Measurements from ENCODE around the gene TRIM39.

TRIM39 gene

DNA sequence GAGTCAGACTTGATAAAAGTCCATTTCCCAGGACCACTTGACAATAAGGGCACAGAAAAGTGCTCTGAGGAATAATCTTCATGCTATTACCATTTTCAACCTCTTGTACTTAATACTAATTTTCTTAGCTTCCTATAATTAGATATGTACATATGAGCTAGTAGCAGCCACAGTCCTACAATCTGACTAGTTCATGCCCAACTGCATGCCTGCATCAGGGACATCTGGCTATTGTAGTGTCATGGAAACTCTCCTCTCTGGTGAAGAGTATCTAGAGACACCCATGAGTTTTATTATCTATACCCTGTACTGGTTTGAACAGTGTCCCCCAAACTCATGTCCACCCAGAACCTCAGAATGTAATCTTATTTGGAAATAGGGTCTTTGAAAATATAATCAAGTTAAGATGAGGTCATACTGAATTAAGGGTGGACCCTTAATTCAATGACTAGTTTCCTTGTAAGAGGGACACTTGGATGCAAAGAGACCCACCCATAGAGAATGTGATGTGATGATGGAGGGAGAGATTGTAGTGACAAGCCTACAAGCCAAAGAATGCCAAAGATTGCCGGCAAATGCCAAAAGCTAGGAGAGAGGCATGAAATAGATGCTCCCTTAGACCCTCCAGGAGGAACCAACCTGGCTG lies 13.9 kb upstream of the TRIM39 start:
- Histone ChIP-seq H3K9me3 (ENCODE audit: control insufficient read depth, insufficient read depth, low read length) (no peaks in the 10 kb centered on the region), H3K4me3 (ENCODE audit: low read length) (no peak overlapping the region), H3K36me3 (ENCODE audit: control insufficient read depth, low read length) (peaks cover 79% of the 10 kb centered on the region), H3K27ac (ENCODE audit: low read depth, low read length) (no peak overlapping the region), H3F3A (ENCODE audit: control insufficient read depth, insufficient read depth) (no peaks in the 10 kb centered on the region), H4K20me1 (ENCODE audit: control insufficient read depth, insufficient read depth, low read depth, low read length) (peaks cover 29% of the 10 kb centered on the region), H3K4me2 (ENCODE audit: low read length) (no peak overlapping the region), H3K4me1 (ENCODE audit: control insufficient read depth, low read length) (no peaks in the 10 kb centered on the region), H3K79me2 (ENCODE audit: control insufficient read depth, low read length) (peaks cover 96% of the 10 kb centered on the region), H3K9me2 (replicated peaks; ENCODE audit: control insufficient read depth, low read length) (no peaks in the 10 kb centered on the region), H3K27me3 (ENCODE audit: control insufficient read depth, low read length) (no peaks in the 10 kb centered on the region)
- no peak for TF ChIP-seq EZH2phosphoT487 (IDR thresholded peaks at IDR 0.05; ENCODE audit: borderline replicate concordance, low read length)
- TF ChIP-seq, protein P1, sequence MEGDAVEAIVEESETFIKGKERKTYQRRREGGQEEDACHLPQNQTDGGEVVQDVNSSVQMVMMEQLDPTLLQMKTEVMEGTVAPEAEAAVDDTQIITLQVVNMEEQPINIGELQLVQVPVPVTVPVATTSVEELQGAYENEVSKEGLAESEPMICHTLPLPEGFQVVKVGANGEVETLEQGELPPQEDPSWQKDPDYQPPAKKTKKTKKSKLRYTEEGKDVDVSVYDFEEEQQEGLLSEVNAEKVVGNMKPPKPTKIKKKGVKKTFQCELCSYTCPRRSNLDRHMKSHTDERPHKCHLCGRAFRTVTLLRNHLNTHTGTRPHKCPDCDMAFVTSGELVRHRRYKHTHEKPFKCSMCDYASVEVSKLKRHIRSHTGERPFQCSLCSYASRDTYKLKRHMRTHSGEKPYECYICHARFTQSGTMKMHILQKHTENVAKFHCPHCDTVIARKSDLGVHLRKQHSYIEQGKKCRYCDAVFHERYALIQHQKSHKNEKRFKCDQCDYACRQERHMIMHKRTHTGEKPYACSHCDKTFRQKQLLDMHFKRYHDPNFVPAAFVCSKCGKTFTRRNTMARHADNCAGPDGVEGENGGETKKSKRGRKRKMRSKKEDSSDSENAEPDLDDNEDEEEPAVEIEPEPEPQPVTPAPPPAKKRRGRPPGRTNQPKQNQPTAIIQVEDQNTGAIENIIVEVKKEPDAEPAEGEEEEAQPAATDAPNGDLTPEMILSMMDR (IDR thresholded peaks at IDR 0.05; ENCODE audit: low read depth, low read length, poor library complexity, severe bottlenecking) = no peak

DNA sequence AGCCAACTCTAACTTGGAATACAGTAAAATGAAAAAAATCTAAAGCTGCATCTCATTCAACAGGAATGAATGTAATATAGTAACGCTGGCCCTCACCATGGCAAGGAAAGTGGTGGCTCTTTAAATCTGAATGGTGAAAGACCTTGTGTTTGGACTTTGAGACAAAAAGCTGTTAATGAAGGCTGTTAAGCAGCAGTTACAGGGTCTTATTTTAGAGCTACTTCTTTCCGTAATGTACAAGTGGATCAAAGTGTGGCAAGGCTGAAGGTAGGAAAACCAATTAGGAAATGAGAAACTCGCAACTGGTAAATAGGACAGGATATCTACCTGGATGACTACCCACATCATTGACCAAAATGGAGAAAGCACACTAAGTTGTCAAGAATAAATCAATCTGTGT lies 11.6 kb upstream of the TRIM39 start:
- peaks cover 98% of the 10 kb centered on the region for H3K79me2 ChIP-seq (ENCODE audit: control insufficient read depth, low read length)
- no peak overlapping the region for H3K4me2 ChIP-seq (ENCODE audit: low read length)
- peaks cover 42% of the 10 kb centered on the region for H4K20me1 ChIP-seq (ENCODE audit: control insufficient read depth, insufficient read depth, low read depth, low read length)
- no peak for TF ChIP-seq EZH2phosphoT487 (IDR thresholded peaks at IDR 0.05; ENCODE audit: borderline replicate concordance, low read length)
- TF ChIP-seq, protein P1 (IDR thresholded peaks at IDR 0.05; ENCODE audit: low read depth, low read length, poor library complexity, severe bottlenecking) = no peak
- no peaks in the 10 kb centered on the region for H3K9me2 ChIP-seq (replicated peaks; ENCODE audit: control insufficient read depth, low read length)
- H3K4me3 ChIP-seq (ENCODE audit: low read length) = no peak overlapping the region
- peaks cover 1% of the 10 kb centered on the region for H3K4me1 ChIP-seq (ENCODE audit: control insufficient read depth, low read length)
- H3K36me3 ChIP-seq (ENCODE audit: control insufficient read depth, low read length) = peaks cover 79% of the 10 kb centered on the region
- H3K27me3 ChIP-seq (ENCODE audit: control insufficient read depth, low read length) = no peaks in the 10 kb centered on the region
- no peaks in the 10 kb centered on the region for H3K9me3 ChIP-seq (ENCODE audit: control insufficient read depth, insufficient read depth, low read length)
- no peaks in the 10 kb centered on the region for H3F3A ChIP-seq (ENCODE audit: control insufficient read depth, insufficient read depth)
- no peak overlapping the region for H3K27ac ChIP-seq (ENCODE audit: low read depth, low read length)

GRCh38 chr6:30317913-30318589 lies 8.7 kb upstream of the TRIM39 start:
- Histone ChIP-seq H3K9me3 (ENCODE audit: control insufficient read depth, insufficient read depth, low read length) (no peaks in the 10 kb centered on the region), H3K4me3 (ENCODE audit: low read length) (no peak overlapping the region), H3K27me3 (ENCODE audit: control insufficient read depth, low read length) (no peaks in the 10 kb centered on the region), H3K4me1 (ENCODE audit: control insufficient read depth, low read length) (peaks cover 22% of the 10 kb centered on the region), H3K36me3 (ENCODE audit: control insufficient read depth, low read length) (peaks cover 73% of the 10 kb centered on the region), H3F3A (ENCODE audit: control insufficient read depth, insufficient read depth) (no peaks in the 10 kb centered on the region), H3K9me2 (replicated peaks; ENCODE audit: control insufficient read depth, low read length) (no peaks in the 10 kb centered on the region), H3K79me2 (ENCODE audit: control insufficient read depth, low read length) (peaks cover 100% of the 10 kb centered on the region), H3K4me2 (ENCODE audit: low read length) (no peak overlapping the region), H4K20me1 (ENCODE audit: control insufficient read depth, insufficient read depth, low read depth, low read length) (peaks cover 46% of the 10 kb centered on the region), H3K27ac (ENCODE audit: low read depth, low read length) (no peak overlapping the region)
- TF ChIP-seq, protein P1 (IDR thresholded peaks at IDR 0.05; ENCODE audit: low read depth, low read length, poor library complexity, severe bottlenecking) = no peak
- TF ChIP-seq EZH2phosphoT487 (IDR thresholded peaks at IDR 0.05; ENCODE audit: borderline replicate concordance, low read length) = no peak
